RPMI7951 (cell line): ENCODE data around the gene EHBP1L1. TPM values are rescaled to one million over a fixed set of nuclear protein-coding genes. Genes with fewer than 3 reads are reported as not detected.

ENCODE experiments used
- DNase-seq: peaks from one replicate; pipeline ENCODE4 v3.0.0-alpha.2; 2012; ENCODE audit warnings: low read depth
- total RNA-seq: library from RNA; depleted of rRNA; stranded (reverse); fragments of >200 nt; shearing (Covaris generic); gene quantifications from 2 replicates; pipeline ENCODE4 v1.2.3, GENCODE V29; 2014; rRNA removed

Gene EHBP1L1
- total RNA-seq, result 22.8 and 47.8 TPM in 2 replicates

GRCh38 chr11:65575568-65576231, at the start of gene EHBP1L1:
Gene EHBP1L1, plus strand, starts transcription at chr11:65576053. Its CDS starts 250 bp downstream, at chr11:65576303.
- DNase-seq, result peak; percentile 69

GRCh38 chr11:65526744-65527143, 49.1 kb upstream of the EHBP1L1 start:
- no peak for DNase-seq

GRCh38 chr11:65528819-65529350, 47.0 kb upstream of the EHBP1L1 start:
- DNase-seq, result no peak

GRCh38 chr11:65529475-65530156, 46.2 kb upstream of the EHBP1L1 start:
- no peak for DNase-seq

GRCh38 chr11:65530157-65530496, 45.7 kb upstream of the EHBP1L1 start:
- no peak for DNase-seq

GRCh38 chr11:65532388-65533064, 43.3 kb upstream of the EHBP1L1 start:
- DNase-seq, result no peak

- no peak for DNase-seq
These were observed 40.8 kb upstream of the EHBP1L1 start for GRCh38 chr11:65535102-65535501.

- no peak for DNase-seq
These were observed 39.2 kb upstream of the EHBP1L1 start for GRCh38 chr11:65536412-65537295.

- DNase-seq, result no peak
These were observed 38.6 kb upstream of the EHBP1L1 start for GRCh38 chr11:65537296-65537597.

GRCh38 chr11:65537620-65538231, 38.1 kb upstream of the EHBP1L1 start:
- DNase-seq, result no peak

- no peak for DNase-seq
These were observed 37.5 kb upstream of the EHBP1L1 start for GRCh38 chr11:65538232-65538914.

GRCh38 chr11:65538915-65539743, 36.7 kb upstream of the EHBP1L1 start:
- DNase-seq, result no peak

GRCh38 chr11:65539744-65540289, 36.0 kb upstream of the EHBP1L1 start:
- no peak for DNase-seq

GRCh38 chr11:65540290-65541092, 35.4 kb upstream of the EHBP1L1 start:
- peak; percentile 86 for DNase-seq

- DNase-seq, result no peak
These were observed 34.5 kb upstream of the EHBP1L1 start for GRCh38 chr11:65541093-65541982.

GRCh38 chr11:65542738-65543390, 33.0 kb upstream of the EHBP1L1 start:
- no peak for DNase-seq

GRCh38 chr11:65545853-65546216, 30.0 kb upstream of the EHBP1L1 start:
- DNase-seq, result no peak
